Measurements from ENCODE around the gene RAB31.

RAB31 gene

DNA sequence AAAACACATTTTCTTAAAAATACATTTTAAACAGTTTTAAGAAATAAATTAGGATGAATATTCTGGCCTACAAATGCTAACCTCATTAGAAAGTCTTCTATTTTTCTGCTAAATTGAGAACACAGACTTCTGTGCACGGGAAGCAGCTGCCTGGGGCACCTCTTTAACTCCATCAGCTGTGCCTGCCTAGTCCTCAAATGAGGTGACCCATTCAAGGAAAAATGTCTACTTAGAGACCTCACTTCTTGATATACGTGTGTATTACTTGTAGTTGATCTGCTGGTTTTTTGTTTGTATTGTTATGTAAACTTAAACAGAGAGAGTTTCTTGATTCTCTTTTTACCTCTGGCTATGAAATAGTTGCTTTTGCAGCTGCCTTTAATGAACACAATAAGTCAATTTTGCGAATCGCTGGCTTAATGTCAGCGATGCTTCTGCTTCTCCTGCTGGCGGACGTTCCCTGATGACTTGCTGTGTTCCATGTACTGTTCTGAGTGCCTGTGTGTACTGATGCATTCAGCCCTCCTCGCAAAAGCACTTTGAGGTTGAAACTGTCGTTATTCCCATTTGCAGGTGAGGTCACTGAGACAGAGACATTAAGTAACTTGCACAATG, 88.9 kb downstream of the RAB31 start:
- FAIRE-seq, result no peak

DNA sequence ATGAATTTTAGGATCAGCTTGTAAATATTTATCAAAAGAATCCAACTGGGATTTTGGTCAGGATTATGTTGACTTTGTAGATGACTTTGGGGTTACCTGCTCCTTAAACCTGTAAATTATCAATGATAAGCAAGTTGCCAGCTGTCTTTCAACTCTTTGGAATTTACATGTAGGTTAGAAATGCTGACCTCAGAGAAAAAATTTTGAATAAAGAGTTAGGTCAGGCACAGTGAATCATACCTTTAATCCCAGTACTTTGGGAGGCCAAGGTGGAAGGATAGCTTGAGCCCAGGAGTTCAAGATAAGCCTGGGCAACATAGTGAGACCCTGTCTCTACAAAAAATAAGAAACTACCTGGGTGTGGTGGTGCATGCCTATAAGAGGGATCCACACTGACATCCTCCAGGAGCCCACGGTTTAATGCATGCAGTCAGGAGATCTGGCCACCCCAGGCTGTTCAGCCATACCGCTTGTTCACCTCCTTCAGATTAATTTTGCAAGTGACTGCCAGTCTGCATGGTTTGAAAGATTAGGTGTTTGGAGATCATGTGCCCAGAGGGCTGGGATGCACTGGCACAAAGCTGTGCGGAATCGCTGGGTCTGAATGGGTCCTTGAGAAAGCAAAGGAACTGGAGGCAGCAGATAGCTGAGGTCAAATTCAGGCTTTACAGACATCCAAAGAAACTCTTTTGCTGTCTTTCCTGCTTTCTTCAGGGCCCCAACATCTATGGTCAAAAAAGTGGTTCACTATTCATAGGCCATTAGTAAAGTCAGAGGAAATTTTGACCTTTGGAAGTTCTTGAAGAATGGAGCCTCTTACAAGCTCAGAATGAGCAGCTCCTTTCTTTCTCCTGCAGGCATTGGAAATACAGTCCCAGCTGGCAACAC, 94.3 kb downstream of the RAB31 start:
- no peak for FAIRE-seq

DNA sequence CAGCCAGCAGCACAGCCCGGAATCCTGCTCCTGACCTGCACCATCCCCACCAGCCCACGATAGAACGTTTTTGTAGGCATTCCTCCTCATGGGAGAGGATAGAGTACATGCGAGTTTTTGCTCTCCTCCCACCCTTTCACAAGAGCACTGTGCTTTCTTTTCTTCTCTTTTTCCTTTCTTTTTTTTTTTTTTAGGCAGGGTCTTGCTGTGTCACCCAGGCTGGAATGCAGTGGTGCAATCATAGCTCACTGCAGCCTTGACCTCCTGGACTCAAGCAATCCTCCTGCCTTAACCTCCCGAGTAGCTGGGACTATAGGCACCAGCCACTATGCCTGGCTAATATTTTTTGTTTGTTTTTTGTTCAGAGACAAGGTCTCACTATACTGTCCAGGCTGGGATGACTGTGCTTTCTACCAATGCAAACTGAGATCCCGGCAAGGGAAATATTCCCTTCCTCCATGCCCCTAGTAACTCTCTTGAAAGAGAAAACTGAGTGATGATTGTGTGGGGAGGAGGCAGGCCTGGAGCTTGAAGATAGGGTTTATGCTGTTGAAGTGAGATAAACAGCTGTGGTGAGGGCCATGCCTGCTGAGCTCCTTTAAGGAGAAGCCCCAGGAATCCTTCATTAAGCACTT, 95.1 kb downstream of the RAB31 start:
- FAIRE-seq, result no peak

DNA sequence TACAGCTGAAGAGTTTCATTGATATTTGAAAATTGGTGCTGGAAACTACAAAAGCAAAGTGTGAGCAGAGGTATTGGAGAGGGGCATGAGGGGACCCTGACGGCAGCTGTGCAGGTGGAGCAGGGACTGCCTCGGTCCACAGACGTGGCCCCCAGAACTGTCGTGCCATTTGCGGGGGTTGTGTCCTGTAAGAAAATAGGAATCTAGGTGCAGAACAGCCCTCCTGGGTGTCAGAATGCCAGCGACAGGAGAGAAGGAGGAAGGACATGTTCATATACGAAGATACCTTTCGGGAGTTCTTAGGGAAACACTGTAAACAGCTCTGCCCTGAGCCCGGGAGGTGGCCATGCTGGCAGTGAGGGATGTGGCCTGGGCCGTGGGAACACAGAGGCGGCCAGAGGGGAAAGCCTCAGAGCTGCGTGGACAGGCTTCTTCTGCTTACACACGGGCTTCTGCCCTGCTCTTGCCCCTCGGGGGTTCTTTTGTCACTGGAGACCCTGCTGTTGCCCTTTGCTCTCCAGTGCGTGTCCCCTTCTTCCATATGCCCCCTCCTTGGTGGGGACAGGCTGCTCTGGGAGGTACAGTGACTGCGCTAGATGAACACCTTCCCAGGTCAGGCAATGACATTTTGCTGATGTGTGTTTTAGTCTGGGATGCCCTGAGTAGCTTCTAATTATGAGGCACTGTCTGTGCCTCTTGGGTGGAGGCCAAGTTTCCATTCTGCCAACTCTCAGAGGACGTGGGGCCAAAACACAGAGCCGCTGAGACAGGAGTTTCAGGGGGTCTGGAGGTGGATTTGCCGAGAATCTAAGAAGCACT, 95.8 kb downstream of the RAB31 start:
- FAIRE-seq, result no peak

DNA sequence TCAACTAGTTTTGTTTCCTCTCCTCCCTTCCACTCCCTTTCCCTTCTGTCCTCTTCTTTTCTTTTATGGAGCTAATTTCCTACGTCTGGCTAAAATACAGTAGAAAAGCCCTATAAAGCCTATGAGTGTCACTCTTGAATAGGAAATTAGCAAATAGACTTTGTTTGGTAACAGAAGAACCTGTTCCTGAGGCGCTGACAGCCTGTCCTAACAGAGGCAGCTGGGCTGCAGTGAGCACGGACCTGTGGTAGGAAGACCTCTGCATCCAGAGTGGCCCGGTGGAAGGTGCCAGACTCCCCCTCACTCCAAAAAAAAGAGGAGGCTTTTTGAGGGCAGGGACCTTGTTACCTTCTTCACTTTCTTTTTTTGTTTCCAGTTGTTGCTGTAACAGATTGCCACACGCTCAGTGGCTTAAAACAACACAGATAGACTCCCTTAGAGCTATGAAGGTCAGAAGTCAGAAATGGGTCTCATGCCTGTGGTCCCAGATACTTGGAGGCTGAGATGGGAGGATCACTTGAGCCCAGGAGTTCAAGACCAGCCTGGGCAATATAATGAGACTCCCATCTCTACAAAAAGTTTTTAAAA, 96.5 kb downstream of the RAB31 start:
- no peak for FAIRE-seq

DNA sequence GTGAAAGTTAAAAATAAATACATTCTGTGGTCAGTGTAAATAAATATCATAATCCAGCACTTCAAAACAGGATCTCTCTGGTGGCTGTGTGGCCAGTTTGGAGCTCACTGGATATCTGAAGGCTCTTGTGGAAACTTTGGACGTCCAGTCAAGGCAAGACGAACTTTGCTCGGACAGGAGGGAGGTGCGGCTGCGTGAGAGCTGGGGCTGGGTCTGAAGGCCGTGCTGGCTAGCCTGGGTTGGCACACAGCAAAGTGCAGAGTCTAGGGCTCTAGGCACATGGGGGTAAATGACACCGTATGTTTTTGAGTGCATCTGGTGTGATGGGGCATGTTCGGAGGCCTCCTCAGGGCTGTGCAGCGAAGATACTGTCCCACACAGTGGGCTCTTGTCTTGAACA, 98.8 kb downstream of the RAB31 start:
- no peak for FAIRE-seq

DNA sequence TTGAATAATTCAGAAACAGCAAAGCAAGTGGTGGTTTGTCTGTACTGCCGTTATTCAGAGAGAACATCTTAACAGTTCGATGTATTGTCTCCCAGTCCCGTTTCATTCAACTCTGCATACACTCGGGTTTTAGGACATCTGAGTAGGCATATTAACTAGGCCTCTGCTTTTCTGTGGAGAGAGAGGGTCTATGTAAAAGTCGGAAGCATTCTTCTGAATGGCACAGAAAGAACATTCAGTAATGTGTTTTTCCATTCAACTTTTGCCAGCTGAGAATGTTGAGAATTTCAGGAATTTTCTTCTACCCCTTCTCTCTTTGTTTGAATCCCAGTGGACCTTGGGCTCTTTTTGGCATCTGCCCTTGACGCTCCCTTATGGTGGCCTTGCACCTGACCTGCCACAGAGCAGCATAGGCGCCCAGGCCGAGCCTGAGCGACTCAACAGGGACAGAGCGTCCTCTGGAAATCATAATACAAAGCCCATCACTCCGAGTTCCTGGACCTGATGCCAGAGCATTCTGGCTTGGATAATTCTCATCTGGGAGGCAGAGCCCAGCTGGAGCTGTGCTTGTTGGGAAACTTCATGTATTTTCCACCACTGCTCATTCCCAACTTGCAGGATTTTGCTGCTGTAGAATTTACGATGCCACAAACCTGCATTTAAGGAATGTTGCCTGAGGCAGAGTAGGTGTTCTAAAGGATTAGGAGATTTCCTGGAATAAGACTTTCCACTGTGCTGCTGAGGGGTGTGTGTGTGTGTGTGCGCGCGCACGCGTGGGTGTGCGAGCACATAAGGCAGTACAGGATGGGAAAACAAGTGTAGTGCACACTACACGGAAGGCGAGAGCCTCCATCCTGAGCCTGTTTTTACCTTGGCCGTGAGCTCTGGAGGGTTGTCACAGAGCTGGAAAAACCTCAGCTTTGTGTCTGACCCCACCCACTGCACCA, 100.5 kb downstream of the RAB31 start:
- FAIRE-seq, result no peak

DNA sequence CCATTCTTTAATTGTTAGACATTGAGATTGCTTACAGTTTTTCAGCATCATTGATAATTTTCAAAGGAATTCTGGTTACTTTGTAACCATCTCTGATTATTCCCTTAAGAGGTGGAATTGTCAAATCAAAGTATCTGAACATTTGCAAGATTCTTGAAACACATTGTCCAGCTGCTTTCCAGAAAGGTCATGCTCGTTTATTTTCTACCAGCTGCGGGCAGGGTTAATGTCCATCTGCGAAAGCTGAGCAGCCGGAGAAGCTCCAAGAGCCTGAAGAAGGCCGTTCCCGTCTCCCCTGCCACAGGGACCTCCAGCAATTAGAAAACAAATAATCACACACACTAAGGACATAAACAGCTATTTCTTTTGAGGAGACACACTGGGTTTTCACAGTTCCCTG, 101.6 kb downstream of the RAB31 start:
- FAIRE-seq, result no peak

DNA sequence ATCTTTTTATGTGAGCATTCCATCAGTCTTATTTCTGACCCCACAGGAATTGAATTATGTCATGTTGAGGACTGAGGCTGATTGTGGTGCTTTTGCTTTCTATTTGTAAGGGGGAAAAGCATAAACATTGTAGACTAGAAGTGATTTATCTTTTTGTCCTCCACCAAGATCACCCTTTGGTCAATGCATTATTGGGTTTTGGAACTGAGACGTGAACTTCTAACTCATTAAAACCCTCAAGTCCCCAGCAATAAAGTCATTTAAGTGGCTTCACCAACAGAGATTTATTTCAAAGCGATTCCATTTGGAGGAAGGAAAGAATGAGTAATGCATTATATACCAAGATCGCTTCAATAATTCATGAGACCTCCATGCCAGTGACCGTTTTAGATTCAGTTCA, 102.2 kb downstream of the RAB31 start:
- FAIRE-seq, result no peak

DNA sequence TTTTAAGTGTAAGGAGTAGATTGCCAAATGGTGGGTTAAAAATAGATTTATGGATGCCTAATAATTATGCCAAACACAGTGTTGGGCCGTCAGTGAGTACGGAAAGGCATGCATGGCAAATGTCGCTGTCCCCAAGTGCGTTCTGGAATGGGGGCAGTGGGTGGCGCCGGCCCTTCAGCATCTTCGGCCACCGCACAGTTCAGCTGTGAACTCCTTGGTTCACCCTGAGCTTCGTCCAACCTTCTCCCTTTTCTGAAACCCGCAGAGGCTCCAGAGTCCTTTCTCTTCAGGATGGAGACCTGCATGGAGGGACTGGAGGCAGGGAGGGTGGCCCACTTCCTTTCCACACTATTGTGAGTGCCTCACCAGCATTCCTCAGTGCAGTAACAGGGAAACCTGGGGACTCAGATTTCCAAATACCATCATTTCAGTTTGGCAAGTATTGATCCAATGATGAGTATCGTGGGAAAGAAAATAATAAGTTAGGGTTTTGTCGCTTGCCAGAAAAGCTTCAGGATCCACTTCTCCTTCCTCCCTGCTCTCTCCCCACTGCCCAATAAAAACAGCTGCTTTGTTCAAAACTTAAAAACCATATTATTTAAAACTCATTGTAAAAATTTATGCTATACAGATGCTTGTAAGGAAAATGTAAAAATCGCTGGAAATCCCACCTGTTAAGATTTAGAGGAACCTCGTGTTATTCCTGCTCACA, 103.0 kb downstream of the RAB31 start:
- no peak for FAIRE-seq

DNA sequence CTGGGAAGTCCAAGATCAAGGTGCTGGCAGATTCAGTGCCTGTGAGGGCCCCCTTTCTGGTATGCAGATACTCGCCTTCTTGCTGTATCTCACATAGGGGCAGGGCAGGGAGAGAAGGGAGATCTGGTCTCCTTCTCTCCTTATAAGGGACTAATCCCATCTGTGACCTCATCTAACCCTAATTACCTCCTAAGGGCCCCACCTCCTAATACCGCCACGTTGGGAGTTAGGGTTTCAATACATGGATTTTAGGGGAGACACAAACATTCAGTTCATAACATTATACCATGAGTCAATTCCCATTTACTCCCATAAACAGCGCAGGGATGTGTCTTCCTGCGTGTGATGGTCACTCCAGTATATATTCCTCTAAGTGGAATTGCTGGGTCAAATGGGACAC, 103.9 kb downstream of the RAB31 start:
- FAIRE-seq, result no peak

DNA sequence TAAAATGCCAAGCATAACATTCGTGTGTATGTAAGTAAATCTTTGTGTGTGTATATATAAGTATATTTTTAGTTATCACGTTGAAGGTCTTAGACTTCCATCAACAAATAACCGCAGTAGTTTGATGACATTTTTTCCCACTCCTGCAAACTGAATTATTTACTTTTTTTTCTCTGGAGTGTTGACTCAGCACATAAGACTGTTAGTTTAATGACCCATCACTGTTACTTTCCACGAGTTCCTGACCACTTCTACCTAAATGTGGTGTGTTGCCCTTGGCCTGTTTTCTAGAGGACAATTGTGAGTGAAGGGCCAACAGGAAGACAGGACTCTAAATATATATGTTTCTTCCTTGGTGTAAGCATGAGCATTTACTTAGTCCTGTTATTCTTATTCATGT, 106.3 kb downstream of the RAB31 start:
- no peak for FAIRE-seq

DNA sequence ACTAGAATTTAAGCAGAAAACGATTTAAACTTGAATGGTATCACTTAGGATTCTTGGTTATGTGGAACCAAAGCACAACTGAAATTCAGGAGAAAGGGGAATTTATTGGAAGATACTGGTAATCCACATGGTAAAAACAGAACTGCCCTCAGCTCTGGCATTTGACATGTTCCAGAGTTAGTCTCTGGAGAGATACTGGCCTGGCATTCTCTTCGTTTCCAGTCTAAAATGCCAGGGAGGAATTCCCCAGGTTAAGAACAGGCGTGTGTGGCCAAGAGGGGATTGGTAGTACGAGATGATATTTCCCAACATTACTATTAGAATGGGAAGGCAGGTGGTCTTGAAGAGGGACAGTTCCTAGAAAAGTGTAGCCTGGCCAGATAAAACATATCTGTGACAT, 109.2 kb downstream of the RAB31 start:
- FAIRE-seq, result no peak

DNA sequence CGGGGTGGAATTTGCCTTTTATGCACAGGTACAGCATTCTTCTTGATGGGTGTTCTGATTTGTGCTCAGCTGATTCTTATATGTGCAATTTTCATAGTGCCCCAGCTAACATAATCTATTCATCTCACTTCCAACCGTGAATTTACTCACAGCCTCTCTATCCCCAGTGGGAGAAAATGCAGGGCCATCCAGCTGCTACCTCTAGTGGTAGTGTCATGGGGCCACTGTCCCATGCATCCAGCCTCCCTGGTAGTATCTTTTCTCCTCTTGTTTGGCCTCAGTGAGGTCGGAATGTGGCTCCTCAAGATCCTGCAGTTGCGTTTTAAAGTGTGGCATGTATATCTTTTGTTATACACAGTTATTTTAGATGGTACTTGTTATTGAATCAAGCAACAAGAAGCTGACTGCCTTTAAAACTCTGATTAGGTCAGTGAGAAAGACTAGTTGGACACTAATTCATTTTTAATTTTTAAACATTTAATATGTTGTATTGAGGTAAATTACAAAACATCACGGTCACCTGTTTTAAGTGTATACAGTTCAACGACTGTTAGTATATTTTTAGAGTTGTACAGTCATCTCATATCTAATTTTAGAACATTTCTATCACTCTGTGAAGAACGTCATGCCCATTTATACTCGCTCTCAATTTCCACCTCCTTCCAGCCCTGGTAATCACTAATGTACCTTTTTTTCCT, 109.8 kb downstream of the RAB31 start:
- no peak for FAIRE-seq

DNA sequence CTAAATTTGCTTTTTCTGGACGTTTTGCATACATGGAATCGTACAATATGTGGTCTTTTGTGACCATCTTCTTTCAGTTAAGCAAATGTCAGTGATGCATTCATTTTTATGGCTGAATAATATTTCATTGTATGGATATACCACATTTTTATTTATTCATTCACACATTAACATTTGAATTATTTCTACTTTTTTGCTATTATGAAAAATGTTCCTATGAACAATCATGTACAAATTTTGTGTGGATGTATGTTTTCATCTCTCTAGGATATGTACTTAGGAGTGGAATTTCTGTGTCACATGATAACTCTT, 110.3 kb downstream of the RAB31 start:
- FAIRE-seq, result no peak

DNA sequence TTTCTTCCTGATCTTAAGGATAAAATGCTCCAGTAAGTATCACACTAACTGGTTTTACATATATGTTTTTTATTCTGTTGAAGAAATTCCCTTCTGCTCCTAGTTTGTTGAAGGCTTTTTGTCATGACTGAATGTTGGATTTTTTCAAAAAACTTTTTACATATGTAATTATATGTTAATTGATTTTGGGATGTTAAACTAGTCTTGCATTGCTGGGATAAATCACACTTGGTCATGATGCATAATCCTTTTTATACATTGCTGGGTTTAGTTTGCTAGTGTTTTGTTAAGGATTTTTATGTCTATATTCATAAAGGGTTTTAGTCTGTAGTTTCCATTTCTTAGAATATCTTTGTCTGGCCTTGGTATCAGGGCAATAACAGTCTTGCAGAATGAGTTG, 112.0 kb downstream of the RAB31 start:
- no peak for FAIRE-seq

DNA sequence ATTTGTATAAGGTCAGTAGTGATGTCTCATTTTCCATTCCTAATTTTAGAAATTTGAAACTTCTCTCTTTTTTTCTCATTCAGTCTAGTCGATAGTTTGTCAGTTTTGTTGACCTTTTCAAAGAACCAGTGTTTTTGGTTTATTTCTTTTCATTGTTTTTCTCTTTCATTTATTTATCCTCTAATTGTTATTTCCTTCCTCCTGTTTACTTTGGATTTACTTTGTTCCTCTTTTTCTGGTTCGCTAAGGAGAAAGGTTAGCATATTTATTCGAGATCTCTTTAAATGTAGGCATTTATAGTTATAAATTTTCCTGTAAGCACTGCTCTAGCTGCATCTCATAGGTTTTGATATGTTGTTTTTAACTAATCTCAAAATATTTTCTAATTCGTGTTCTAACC, 112.6 kb downstream of the RAB31 start:
- FAIRE-seq, result no peak

DNA sequence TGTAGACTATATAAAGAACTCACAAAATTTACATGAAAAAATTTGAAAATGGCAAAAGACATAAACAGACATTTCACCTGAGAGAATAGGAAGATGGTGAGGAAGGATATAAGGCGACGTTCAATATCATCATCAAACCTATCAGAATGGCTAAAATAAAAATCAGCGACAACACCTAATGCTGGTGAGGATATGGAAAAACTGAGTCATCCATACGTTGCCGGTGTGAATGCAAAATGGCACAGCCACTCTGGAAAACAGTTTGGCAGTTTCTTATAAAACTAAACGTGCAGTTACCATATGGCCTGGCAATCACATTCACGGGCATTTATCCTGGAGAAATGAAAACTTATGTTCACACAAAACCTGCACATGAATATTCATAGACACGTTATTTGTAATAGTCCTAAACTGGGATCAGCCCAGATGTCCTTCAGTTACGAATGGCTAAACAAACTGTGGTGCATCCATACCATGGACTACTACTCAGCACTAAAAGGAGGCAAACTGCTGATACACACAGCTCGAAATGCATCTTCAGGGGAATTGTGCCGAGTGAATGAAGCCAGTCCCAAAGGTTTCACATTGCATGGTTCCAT, 114.6 kb downstream of the RAB31 start:
- no peak for FAIRE-seq

DNA sequence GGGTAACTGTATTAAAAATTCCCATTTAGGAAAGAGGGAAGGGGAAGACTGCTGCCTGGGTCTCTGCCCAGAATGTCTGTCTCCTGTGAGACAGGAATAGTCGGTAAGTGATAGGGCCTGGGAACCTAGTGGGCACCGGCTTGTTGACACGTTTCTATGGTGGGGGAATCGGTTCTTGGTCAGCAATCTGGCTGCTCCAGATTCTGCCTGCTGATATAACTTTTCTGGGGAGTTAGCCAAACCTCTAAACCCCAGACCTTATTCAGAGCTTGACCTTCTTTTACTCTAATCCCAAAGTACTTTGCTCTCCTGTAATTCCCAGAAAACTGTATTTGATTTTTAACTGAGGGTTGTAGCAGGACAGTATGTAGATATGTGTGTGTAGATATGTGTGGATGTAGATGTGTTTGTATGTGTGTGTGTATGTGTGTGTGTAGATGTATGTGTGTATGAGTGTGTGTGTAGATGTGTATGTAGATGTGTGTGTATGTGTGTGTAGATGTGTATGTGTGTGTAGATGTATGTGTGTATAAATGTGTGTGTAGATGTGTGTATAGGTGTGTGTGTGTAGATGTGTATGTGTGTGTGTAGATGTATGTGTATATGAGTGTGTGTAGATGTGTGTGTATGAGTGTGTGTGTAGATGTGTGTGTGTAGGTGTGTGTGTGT, 115.8 kb downstream of the RAB31 start:
- FAIRE-seq, result no peak

DNA sequence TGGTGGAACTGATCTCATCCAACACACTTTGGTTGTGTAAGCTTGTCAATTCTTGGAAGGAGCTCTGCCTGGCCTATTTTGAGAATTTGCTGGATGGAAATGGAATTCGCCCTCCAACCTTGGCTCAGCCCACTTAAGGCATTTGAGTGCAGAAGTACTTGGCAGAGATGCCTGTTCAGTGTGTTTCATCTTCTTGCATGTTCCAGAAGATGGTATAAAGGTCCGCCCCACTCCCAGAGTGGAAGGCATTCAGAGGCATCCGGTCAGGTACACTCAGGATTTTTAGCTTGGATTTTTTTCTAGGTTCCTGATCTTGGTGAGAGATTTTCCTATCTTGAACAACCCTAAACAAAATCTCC, 116.4 kb downstream of the RAB31 start:
- FAIRE-seq, result no peak
